SHP77 treated with DMSO at 0.1 percent for 48 hours (cell line): ENCODE results near the gene PLXNA4.

Experiments
- DNase-seq: peaks from one replicate; lab custom pipeline; 2025; lab: John Stamatoyannopoulos, UW

PLXNA4 gene

DNA sequence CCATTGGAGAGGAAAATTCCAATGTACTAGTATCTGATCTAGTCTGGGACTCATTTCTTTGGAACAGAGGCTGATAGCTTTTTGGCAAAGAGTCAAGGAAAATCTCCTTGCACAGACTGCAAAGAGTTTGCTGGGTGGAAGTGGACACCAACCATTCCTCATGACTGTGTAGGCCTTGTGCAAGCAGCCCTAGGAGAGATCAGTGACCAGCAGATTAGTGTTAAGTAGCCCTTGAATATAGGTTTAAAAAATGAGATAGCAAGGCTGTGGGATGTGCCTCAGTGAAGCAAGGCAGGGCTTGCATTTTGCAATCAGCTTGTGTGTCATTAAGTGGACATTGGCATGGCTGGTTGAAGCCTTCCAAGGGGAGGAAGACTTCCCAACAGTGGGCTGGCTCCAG is 341.6 kb downstream of the PLXNA4 start:
- DNase-seq, result no peak

DNA sequence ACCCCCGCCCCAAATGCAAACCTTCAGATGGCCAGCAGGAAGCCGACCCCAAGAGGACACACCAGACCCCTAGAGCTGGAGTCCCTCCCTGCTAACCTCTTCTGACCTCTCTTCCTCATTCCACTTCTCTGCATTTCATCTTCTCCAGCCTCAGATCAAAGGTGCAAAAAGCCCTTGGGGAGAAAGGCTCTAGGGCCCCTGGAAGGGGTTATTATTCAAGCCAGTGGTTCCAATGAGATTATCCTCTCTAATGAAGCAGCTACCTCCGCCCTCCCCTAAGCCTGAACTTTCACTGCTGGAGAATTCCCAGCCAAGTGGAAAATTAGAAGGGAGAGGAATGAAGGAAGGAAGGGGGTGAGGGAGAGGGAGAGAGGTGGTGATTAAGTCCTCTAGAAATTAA is 343.9 kb downstream of the PLXNA4 start:
- no peak for DNase-seq

DNA sequence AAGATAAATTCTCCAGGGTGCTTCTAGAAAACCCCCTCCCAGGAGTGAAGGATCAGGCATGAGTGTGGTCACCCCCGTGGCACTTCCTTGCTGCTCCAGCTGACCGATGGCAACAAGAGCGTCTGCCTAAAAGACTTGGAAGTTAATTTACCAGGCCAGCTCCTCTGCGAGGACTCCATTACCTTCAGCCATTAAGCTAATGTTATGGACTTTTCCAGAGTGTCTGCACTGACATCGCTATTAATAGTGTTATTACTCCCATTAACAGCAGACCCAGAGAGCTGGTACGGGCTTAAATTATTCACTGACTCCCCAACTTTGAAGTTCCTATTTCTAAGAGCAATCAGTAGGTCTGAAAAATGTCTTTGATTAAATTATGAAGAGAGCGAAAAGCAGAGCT is 345.8 kb downstream of the PLXNA4 start:
- no peak for DNase-seq

DNA sequence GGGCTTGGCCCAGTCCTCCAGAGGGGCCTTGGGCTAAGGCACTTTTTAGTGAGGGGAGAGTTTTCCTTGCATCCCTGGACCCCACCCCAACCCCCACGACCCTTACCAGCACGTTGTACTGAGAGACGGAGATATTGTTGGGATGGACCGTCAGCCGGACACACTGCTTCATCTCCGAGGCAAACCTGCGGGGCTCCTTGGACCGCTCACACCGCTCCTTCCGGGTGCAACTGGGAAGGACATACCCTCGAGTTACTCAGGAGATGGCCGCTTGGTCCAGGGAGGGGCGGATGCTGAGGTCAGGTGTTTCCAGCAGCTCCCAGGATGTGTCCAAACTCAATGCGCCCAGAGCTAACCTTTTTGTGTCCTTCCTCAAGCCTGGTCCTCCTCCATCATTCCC is 348.0 kb downstream of the PLXNA4 start:
- DNase-seq, result no peak

DNA sequence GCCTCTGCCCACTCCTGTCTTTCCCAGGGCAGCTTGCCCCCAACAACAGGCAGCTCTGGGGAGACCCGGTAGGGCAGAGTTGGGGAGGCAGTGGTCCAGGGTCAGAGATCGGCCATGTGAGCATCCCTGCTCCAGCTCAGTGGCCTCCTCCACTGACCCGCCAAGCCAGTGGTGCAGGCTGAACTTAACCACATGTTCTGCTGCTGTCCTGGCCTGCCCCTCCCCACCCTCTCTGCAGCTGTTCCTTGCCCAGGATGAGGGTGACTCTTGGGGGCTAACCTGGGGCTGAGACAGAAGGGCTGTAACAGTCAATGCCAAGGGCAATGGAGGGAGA is 349.3 kb downstream of the PLXNA4 start:
- no peak for DNase-seq

DNA sequence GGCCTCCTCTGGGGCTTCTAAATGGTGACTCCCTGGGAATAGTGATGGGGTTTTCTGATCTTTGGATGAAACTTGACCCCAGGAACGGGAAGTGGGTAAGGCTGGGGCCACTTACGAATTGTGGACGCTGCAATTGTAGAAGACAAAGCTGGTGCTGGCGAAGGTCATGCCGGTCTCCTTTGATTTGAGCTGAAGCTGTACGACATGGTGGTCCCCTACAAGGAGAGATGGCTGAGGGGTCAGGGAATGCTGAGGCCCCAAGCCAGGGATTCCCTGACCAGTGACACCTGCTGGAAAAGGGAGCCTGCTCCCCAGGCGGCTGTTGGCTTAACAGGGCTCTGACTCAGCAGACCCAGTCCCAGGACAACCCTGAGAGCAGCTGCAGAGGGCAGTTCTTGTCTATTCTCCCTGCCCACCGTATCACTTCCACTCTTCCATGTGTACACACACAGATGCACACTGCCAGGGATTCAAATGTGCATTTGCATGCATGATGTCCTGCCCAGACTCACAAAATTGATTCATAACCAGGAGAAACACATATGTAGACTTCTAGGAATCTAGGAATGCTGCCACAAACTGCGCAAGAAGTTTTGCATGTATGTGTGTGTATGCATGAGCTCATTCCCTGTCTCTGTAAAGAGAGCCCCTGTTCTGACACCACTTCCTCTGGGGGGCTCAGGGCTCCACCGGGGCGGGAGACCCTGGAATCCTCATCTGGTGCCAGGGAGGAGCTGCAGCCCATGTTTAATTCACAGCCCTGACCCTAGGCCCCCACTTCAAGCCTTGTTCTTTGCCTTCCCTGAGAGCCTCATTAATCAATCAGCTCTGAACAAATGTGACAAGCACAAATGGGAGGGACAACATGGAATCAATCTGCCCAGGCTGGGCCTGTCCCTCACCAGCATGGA is 350.0 kb downstream of the PLXNA4 start:
- DNase-seq, result no peak

DNA sequence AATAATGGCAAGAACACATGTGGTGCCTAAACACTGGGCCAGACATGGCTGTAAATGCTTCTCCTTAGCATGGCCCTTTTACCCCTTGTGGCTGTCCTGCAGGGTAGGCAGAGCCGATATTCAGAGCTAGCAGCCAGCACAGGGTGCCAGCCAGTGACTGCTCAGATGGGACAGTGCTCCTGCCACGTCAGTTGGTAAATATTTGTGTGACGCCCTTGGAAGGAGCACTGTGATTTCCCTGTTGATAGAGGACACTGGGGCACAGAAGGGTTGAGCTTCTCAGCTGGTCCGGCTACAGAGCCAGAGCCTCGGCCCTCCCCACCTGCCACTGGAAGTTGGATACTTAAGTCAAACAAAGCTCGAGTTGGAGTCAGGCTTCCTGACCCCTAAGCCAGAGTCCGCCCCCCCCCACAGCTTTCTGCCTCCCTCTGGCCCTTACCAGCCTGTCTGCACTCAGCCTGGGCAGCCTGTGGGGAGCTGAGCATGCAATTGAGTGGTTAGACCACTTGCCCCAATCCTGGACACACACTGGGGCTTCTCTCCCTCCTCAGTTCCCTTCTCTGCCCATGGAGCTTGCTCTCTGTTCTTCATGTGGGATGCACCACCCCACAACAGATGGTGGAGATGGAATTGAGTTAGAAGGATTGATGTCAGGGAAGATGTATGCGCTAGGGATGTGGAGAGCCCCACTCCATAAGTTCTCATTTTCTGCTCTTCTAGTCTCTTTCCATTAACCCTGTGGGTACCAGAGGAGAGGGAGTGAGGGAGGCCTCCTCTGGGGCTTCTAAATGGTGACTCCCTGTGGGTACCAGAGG is 350.8 kb downstream of the PLXNA4 start:
- no peak for DNase-seq

DNA sequence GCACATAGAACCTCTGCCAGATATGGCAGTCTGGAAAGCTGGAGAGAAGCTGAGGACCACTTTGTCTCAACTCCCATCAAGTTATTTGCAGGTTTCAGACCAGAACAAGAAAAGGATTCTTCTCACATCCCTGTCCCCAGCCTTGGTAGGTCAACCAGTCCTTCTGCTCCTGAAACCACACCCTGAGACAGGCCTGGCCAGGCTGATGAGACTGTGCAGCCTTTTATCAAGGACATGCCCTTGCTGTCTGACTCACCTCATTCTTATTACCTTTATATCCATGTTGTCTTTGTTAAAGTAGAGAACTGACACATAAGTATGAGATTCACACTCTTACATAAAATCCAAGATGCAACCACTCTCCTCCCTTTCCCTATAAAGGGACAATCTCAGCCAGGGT is 354.9 kb downstream of the PLXNA4 start:
- DNase-seq, result no peak

DNA sequence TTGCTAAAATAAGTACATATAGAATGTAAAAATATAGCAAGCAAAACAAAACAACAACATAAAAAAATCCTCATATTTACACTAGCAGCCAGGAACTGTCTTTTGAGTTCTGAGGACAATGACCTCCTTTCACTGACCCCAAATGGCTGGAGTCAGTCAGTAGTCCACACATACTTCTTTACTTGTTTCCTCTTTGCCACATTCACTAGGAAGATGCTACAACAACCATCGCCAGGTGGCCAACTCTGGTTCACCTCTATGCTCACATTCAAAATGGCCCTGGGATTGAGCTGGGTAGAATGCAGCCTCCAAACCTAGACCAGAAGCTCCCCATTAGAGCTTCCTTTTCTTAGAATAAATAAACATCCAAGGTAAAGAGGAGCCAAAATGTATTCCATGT is 356.2 kb downstream of the PLXNA4 start:
- no peak for DNase-seq

DNA sequence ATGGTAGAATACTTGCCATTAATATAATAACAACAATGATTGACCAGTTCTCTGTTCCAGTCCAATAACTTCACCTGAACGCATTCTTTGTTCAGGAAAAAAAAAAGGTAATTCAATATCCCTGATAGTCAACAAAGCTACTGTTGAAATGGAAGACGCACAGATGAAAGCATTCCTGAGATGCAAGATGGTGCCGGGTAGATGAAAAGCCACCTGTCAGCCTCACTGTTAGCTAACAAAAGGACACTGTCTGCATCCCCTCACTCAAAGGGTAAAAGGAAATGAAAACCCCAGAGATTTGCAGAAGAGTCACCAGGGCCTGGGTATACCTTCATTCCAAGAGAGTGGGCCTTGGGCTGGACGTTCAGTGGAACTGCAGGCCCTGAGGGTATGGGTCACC is 357.4 kb downstream of the PLXNA4 start:
- DNase-seq, result no peak

DNA sequence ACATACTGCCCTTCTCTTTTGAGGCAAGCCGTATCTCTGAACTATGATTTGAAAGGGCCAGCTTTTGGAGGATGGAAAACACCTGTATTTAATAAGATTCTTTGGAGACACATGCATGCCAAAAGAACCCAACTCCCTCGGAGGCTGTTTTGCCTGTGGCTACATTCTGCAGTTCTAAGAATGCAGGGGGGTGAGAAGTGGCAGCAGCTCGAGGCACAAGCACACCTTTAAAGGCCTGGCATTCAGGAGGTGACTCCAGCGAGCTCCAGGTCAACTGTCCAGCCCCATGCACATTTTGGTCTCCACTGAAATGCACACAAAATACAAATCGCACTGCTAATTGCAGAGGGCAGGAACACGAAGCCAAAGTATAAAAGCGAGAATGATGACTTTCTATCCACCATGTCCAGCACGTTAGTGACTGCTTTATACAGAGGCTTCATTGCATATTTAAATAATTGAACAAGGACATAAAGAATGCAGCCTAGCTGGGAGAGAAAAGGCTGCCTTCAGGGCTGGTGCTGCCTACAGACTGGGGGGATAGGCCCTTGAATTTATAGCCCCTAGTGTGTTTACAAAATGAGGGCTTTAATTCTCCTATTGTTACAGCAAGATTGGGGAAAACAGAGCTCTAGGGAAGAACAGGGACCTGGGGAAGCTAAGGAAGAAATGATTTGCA is 359.3 kb downstream of the PLXNA4 start:
- DNase-seq, result no peak

DNA sequence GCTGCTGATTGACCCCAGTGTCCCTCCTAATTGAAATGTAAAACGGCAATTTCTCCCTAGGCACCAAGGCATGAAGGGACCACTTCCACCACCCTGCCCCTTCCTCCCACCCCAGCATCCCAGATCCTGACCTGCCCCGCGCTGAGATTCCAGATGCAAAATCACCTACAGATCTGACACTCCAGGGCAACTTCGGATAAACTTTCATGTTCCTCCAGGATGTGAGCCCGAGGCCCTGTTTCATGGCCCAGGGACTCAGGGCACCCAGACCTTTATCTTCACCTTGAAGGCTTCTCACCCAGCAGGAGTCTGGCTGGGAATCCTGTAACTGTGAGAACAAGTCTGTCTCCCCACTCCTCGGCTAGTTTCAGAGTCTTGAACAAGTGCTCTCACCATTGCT is 361.8 kb downstream of the PLXNA4 start:
- no peak for DNase-seq

DNA sequence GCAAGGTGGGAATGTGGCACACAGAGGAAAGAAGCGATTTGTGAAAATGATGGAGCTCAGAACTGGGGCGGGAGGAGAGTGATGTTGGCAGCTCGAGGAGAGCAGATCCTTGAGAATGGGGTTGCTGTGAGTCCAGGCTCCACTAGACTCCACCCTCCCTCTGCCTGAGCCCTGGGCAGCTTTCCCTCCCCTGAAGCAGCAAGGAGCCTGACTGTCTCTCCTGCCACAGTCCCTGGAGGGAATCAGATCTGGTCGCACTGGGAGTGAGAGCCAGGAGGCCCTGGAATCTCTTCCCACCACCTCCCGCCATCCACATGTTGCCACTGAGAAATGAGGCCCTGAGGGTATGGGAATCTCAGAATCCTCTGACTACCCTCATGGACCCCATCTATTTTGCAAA is 362.7 kb downstream of the PLXNA4 start:
- no peak for DNase-seq

DNA sequence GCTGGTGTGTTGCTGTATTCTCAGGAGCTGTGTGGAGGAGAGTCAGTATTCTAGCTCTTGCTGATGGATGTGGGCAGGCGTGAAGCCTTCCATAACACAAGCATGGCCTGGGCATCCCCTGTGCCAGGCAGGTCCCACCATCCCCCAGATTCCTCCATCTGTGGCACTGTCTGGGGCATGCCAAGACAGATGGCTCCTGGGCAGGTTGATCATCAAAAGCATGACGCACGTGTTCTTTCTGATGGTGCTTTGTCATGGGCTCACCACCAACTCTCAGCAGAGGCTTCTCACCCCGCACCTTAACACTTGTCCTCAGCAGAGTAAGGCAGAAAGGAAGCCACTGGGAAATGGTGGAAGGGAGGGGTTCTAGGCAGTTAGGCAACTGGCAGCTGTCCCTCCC is 364.3 kb downstream of the PLXNA4 start:
- DNase-seq, result no peak

DNA sequence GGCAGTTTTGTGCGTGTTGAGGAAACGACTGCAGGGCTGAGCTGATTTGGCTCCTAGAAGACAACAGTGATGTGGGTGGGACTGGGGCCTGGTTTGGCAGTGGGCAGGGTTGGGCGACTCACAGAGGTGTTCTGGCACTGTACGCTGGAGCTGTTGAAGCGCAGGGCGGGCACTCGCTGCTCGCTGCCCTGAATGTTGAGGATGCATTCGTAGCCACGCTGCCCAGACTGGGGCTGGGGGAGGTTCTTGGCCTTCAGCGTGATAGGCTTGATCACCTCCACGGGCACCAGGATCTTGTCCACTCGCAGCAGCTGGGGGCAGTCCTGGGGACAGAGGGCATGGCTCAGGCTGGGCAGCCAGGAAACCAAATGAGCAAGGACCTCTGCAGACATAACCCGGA is 365.4 kb downstream of the PLXNA4 start:
- no peak for DNase-seq

DNA sequence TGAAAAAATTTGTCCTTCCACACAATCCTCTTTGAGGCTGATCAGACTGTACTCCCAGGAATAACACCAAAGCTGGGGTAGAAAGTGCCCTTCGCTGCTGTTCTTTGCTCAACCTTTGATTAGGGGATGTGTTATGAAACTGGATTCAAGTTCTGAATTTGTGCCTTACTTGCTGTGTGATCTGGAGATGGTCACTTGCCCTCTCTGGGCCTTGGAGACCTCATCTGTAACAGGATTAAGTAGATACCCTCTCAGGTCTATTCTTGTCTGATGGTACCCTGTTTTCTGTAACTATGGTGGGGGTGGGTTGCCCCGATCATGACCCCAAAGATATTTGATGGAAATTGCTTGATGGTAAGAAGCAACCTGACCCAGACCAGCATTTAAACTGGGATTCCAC is 368.5 kb downstream of the PLXNA4 start:
- DNase-seq, result no peak

DNA sequence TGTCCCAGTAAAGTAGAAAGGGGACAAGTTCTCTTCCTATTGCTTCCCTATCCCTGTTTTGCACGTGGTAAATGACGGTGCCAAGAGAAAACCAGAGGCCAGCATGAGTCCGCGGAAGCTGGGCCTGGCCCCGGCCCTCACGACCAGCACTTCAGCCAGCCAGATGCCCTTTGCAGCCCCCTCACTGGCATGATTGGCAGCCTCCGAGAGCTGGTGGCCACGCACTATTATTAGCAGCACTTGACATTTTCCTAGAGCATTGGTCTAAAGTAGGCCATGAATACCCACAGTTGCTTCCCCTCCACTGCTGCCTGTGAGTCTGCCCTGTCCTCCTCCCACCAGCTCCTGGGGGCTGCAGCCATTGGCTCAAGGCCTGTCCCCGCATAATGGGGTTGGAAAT is 369.1 kb downstream of the PLXNA4 start:
- DNase-seq, result no peak

DNA sequence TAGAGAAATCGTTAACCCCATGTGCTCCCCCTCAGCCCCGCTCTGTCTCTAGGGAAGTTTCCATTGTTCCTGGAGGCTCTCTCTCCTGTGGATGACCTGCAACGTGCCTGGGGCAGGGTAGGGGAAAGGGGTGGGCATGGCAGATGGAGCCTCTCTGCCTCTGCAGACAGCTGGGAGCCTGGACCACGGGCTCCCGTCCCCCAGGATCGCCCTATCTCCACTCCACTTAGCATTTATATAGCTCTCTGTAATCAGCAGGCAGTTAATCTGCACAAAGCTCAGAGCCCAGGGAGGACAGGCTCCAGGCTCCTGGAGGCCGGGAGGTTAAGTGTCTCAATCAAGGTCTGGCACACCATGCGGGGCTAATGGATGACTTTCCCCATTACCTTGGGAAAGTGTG is 369.7 kb downstream of the PLXNA4 start:
- no peak for DNase-seq

DNA sequence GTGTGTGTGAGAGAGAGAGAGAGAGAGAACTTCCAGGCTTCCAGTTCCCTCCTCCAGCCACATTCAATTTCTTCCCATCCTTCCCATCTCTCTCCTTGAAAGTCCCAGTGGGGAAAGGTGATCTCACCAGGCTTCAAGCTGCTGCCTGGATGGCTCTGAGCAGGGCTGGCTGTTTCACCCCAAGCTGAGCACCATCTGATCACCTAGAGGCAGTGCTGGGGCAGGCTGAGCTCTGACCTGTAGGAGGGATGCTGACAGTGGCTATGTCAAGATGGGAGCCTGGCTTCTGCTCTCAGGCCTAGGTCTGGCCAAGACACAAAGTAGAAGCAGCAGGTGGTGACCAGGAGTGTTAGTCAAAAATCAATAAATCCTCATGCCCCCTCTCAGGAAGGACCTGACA is 370.8 kb downstream of the PLXNA4 start:
- no peak for DNase-seq

DNA sequence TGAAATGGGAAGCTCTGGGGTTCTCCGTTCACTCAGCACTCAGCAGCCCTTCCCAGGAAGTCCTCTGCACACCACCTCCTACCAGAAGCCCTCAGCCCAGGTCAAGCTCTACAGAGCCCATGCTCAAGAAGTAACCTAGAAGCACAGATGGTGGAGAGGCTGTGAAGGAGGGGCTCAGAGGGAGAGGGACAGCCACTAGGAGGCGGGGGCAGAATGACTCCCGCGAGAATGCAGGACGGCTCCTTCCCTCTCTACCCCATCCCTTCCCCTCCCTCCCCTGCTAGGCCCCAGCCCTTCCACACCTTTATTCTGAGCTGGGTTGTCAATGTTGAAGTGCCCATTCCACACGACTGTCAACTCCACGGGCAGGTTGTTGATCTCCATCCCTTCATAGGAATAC is 373.2 kb downstream of the PLXNA4 start:
- DNase-seq, result no peak

DNA sequence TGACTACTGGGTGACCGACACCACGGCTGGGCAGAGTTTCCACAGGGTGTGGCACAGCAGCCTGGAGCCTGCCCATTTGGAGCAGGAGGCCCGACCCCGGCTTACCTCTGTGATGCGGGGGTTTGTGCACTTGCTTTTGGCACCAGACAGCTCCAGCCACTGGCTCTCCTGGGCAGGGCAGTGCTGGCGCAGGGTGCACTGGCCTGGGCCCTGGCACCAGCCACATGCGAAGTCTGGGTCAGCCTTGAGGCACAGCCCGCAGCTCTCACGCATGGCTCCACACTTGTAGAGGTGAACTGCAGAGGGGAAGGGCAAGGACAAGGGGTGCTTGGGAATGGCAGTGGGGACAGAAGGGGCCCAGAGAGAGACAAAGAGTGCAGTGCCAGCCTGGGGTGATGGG is 373.7 kb downstream of the PLXNA4 start:
- no peak for DNase-seq

DNA sequence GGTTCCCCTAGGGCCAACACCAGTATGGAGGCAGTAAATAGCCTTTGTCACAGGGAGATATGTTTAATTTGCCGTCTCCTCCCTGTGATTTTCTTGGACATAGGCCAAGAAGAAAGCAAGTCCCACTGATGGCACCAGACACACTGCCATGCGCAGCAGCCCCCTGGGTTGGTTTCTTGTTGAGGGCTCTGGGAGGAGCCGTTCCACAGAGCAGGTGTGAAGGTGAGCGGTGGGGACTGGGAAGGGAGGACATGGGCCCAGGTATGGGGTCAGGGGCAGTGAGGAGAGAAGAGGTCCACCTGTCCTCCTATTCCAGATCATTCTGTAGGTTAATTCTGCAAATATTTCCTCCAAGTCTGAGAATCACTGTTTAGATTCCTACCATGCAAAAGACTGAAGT is 376.1 kb downstream of the PLXNA4 start:
- no peak for DNase-seq

DNA sequence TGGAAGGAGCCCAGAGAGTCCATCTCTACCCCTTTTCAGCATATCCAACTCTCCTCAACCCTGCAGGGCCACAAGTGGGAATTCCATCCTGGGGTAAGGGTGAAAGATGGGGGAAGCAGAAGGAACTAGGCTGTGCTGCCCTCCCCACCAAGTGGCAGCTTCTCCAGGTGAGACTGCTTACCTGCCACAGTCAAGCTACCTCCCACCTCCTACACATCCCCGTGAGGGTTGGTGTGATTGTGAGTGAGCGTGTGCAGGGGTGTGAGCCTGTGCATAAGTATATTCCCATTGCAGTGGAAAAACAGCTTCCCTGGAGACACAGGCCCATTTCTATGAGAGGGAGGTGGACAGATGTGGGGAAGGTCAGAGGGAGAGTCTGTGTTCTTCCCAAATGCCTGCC is 376.6 kb downstream of the PLXNA4 start:
- no peak for DNase-seq
